ENCODE measurements around the gene C3. TPM values are rescaled to one million over a fixed set of nuclear protein-coding genes. Genes with fewer than 3 reads are reported as not detected.

Gene C3
- total and polyA plus RNA-seq, 7 donors = 9.0 to 1,284 (median 317) TPM

- H3K36me3 ChIP-seq = no peaks in the 10 kb centered on the region
- no peak for DNase-seq
- H3K4me1 ChIP-seq = no peaks in the 10 kb centered on the region
- intact Hi-C loops (cut with DNase I) = no loop called here
- H3K9me3 ChIP-seq = no peaks in the 10 kb centered on the region
- TF ChIP-seq POLR2AphosphoS5 (IDR thresholded peaks at IDR 0.05) (no peak), CTCF (IDR thresholded peaks at IDR 0.05) (no peak), POLR2A (IDR thresholded peaks at IDR 0.05) (no peak), EP300 (IDR thresholded peaks at IDR 0.05) (no peak)
- H3K4me3 ChIP-seq = no peak overlapping the region
- H3K27me3 ChIP-seq = peaks cover 0 to 21% (median 0%) of the 10 kb centered on the region in 3 donors
- 73 to 90% methylated on average over 6 of the region's 6 CpGs for WGBS, 2 donors
- no peak overlapping the region for H3K27ac ChIP-seq
Observed at GRCh38 chr19:6672693-6673290, 47.7 kb downstream of the C3 start.

GRCh38 chr19:6671960-6672359 is 48.5 kb downstream of the C3 start:
- H3K27ac ChIP-seq = no peak overlapping the region
- DNase-seq = no peak
- 70 to 82% methylated on average over 4 of the region's 4 CpGs for WGBS, 2 donors
- no peaks in the 10 kb centered on the region for H3K4me1 ChIP-seq
- H3K4me3 ChIP-seq = no peak overlapping the region
- intact Hi-C loops (cut with DNase I) = no loop called here
- no peaks in the 10 kb centered on the region for H3K36me3 ChIP-seq
- no peaks in the 10 kb centered on the region for H3K9me3 ChIP-seq
- no peak for TF ChIP-seq POLR2A (IDR thresholded peaks at IDR 0.05)
- TF ChIP-seq POLR2AphosphoS5 (IDR thresholded peaks at IDR 0.05) = no peak
- no peak for TF ChIP-seq CTCF (IDR thresholded peaks at IDR 0.05)
- no peak for TF ChIP-seq EP300 (IDR thresholded peaks at IDR 0.05)
- peaks cover 0 to 13% (median 0%) of the 10 kb centered on the region in 3 donors for H3K27me3 ChIP-seq

GRCh38 chr19:6668691-6669090 is 51.8 kb downstream of the C3 start:
- Histone ChIP-seq H3K27ac (no peak overlapping the region), H3K9me3 (peaks cover 0 to 3% (median 0%) of the 10 kb centered on the region in 4 donors), H3K36me3 (no peaks in the 10 kb centered on the region), H3K27me3 (peaks cover 0 to 19% (median 0%) of the 10 kb centered on the region in 3 donors), H3K4me1 (no peaks in the 10 kb centered on the region), H3K4me3 (no peak overlapping the region)
- 74 to 77% methylated on average over 11 of the region's 11 CpGs for WGBS, 2 donors
- TF ChIP-seq EP300 (IDR thresholded peaks at IDR 0.05) = no peak
- no peak for TF ChIP-seq POLR2A (IDR thresholded peaks at IDR 0.05)
- intact Hi-C loops (cut with DNase I) = no loop called here
- no peak for DNase-seq

GRCh38 chr19:6667114-6667627 is 53.3 kb downstream of the C3 start:
- intact Hi-C loops (cut with DNase I) = no loop called here
- no peak overlapping the region for H3K4me3 ChIP-seq
- WGBS, 2 donors = 72 to 79% methylated on average over 14 of the region's 14 CpGs
- TF ChIP-seq EP300 (IDR thresholded peaks at IDR 0.05) (no peak), POLR2AphosphoS5 (IDR thresholded peaks at IDR 0.05) (no peak), POLR2A (IDR thresholded peaks at IDR 0.05) (no peak), CTCF (IDR thresholded peaks at IDR 0.05) (no peak)
- H3K27me3 ChIP-seq = peaks cover 0 to 33% (median 5%) of the 10 kb centered on the region in 3 donors
- H3K4me1 ChIP-seq = no peaks in the 10 kb centered on the region
- H3K36me3 ChIP-seq = no peaks in the 10 kb centered on the region
- peaks cover 0 to 3% (median 0%) of the 10 kb centered on the region in 4 donors for H3K9me3 ChIP-seq
- no peak for DNase-seq
- H3K27ac ChIP-seq = no peak overlapping the region

GRCh38 chr19:6664916-6665315 is 55.5 kb downstream of the C3 start:
- H3K9me3 ChIP-seq = peaks cover 0 to 3% (median 0%) of the 10 kb centered on the region in 4 donors
- H3K27me3 ChIP-seq = peaks cover 8 to 54% (median 11%) of the 10 kb centered on the region in 3 donors
- DNase-seq = no peak
- H3K4me3 ChIP-seq = no peak overlapping the region
- no peak overlapping the region for H3K27ac ChIP-seq
- WGBS, 2 donors = 94 to 95% methylated on average over 17 of the region's 17 CpGs
- intact Hi-C loops (cut with DNase I) = no loop called here
- no peaks in the 10 kb centered on the region for H3K36me3 ChIP-seq
- no peaks in the 10 kb centered on the region for H3K4me1 ChIP-seq
- no peak for TF ChIP-seq POLR2A (IDR thresholded peaks at IDR 0.05)
- no peak for TF ChIP-seq POLR2AphosphoS5 (IDR thresholded peaks at IDR 0.05)
- no peak for TF ChIP-seq CTCF (IDR thresholded peaks at IDR 0.05)
- TF ChIP-seq EP300 (IDR thresholded peaks at IDR 0.05) = no peak
